Mucosa of descending colon (tissue), 3 donors: ENCODE results near the gene SLC35B3. TPM values are rescaled to one million over a fixed set of nuclear protein-coding genes. Genes with fewer than 3 reads are reported as not detected.
A peak's percentile ranks its signal among the peaks of the same experiment; 100 is the strongest.

Experiments used
- ATAC-seq: fragments of 200-7000 bp; cut with Tn5 transposase; one replicate; pipeline ENCODE4 v1.9.1; 2020; ENCODE audit warnings: mild to moderate bottlenecking, moderate library complexity
- DNase-seq, 3 donors: peaks; one replicate each; pipeline ENCODE4 v3.0.0-alpha.2; 2020
- H3K36me3 ChIP-seq: fragments of 200-600 bp; one replicate; pipeline ENCODE4 v1.8.0; 2021; ENCODE audit warnings: low read depth, mild to moderate bottlenecking
- H3K4me1 ChIP-seq: fragments of 200-600 bp; one replicate; pipeline ENCODE4 v1.8.0; 2021; ENCODE audit warnings: low read depth, mild to moderate bottlenecking
- H3K4me3 ChIP-seq: fragments of 200-600 bp; one replicate; pipeline ENCODE4 v1.8.0; 2021; ENCODE audit warnings: mild to moderate bottlenecking
- H3K9me3 ChIP-seq: fragments of 200-600 bp; one replicate; pipeline ENCODE4 v1.8.0; 2021; ENCODE audit warnings: mild to moderate bottlenecking
- intact Hi-C, 2 donors: fragments of 100-400 bp; cut with DNase I in 1 of 2; cut with micrococcal nuclease in 1 of 2; formaldehyde crosslinking; loops; one replicate each; pipeline versions ENCODE4 v1.11.0 to v1.11.1; 2022; cut with DNase I, micrococcal nuclease
- total RNA-seq, 3 donors: library from RNA; stranded (reverse); fragmentation: NEBNext Ultra II Directional in 2 of 3; extraction: Animal tissue kit (Norgen Biotek cat#: 25700) in 2 of 3; gene quantifications; one replicate each; pipeline versions ENCODE4 v1.2.1 to v1.2.4, GENCODE V29; 2021 to 2023
- TF ChIP-seq, protein P1 (sequence below): fragments of 200-600 bp; IDR thresholded peaks from one replicate; pipeline ENCODE4 v1.8.0; 2022; ENCODE audit warnings: antibody characterized with exemption, mild to moderate bottlenecking
- donor health status: DM: no; HTN: no; CAD: no; lungs with moderate emphysema.
- donor health status: DM: no; HTN: no; CAD: no.
- donor health status: DM: no; HTN: yes; CAD: no.

SLC35B3 gene
- total RNA-seq, 3 donors from 2014 or later, result 31.8 to 48.2 (median 38.7) TPM

GRCh38 chr6:8389036-8389818 lies 46.1 kb downstream of the SLC35B3 start:
- ATAC-seq (peak; percentile 64), DNase-seq (peak in 1 of 3 donors; percentile 49)
- peaks cover 7% of the 10 kb centered on the region for H3K4me1 ChIP-seq
- TF ChIP-seq, protein P1, sequence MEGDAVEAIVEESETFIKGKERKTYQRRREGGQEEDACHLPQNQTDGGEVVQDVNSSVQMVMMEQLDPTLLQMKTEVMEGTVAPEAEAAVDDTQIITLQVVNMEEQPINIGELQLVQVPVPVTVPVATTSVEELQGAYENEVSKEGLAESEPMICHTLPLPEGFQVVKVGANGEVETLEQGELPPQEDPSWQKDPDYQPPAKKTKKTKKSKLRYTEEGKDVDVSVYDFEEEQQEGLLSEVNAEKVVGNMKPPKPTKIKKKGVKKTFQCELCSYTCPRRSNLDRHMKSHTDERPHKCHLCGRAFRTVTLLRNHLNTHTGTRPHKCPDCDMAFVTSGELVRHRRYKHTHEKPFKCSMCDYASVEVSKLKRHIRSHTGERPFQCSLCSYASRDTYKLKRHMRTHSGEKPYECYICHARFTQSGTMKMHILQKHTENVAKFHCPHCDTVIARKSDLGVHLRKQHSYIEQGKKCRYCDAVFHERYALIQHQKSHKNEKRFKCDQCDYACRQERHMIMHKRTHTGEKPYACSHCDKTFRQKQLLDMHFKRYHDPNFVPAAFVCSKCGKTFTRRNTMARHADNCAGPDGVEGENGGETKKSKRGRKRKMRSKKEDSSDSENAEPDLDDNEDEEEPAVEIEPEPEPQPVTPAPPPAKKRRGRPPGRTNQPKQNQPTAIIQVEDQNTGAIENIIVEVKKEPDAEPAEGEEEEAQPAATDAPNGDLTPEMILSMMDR, result no peak
- H3K36me3 ChIP-seq, result no peaks in the 10 kb centered on the region
- intact Hi-C loops, result no loop called here
- no peaks in the 10 kb centered on the region for H3K9me3 ChIP-seq
- H3K4me3 ChIP-seq, result no peak overlapping the region

DNA sequence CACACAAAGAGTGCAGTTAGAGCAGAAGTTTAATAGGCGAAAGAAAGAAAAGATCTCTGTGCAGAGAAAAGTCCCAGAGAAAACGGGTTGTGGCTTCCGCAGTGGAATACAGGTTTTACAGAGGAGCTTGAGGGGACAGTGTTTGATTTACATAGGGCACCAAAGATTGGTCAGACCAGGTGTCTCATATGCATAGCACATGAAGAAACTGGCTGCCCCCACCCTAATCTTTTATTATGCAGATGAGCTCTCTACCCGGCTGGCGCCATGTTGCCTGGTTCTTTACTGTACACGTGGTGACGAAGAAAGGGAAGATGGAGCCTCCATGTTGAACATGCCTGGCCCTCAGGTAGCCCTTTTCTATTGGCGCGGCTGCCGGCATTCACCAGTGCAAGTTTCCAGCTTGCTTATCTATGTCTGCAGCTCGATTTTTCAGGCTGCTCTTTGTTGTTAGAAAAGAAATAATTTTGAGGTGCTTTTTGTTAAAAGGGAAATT lies 47.4 kb downstream of the SLC35B3 start:
- H3K4me1 ChIP-seq, result peaks cover 7% of the 10 kb centered on the region
- no peak for ATAC-seq
- no peak for DNase-seq
- intact Hi-C loops, result no loop called here
- H3K9me3 ChIP-seq, result no peaks in the 10 kb centered on the region
- TF ChIP-seq, protein P1, result no peak
- no peaks in the 10 kb centered on the region for H3K36me3 ChIP-seq
- no peak overlapping the region for H3K4me3 ChIP-seq

DNA sequence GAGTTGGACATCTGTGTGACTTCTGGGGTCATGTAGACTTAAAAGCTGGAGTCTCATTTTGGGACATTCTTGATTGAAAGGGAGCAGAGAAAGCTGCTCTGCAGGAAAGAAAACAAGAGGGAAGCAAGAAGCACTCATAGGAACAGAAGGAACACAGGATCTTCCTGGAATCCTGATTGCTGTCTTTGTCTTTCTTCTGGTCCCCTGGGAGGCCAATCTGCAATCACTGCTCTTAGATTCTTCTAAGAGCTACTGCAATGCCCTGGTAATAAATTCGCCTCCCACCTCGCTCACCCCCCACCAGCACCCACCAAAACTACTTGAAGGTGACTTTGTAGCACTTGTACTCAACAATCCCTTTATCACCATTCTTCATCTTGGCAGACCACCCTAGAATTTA lies 51.8 kb downstream of the SLC35B3 start:
- no peaks in the 10 kb centered on the region for H3K36me3 ChIP-seq
- DNase-seq, result no peak
- no peaks in the 10 kb centered on the region for H3K4me1 ChIP-seq
- no peaks in the 10 kb centered on the region for H3K9me3 ChIP-seq
- intact Hi-C loops, result no loop called here
- ATAC-seq, result no peak
- H3K4me3 ChIP-seq, result no peak overlapping the region
- TF ChIP-seq, protein P1, result no peak

- TF ChIP-seq, protein P1, result no peak
- intact Hi-C loops, result no loop called here
Measured at GRCh38 chr6:8382434-8382833, 52.9 kb downstream of the SLC35B3 start.

GRCh38 chr6:8375916-8376315 lies 59.4 kb downstream of the SLC35B3 start:
- TF ChIP-seq, protein P1, result no peak
- H3K9me3 ChIP-seq, result no peaks in the 10 kb centered on the region
- intact Hi-C loops, result no loop called here
- H3K36me3 ChIP-seq, result no peaks in the 10 kb centered on the region
- ATAC-seq, result peak; percentile 96
- DNase-seq, result peak in 1 of 3 donors; percentile 9
- H3K4me3 ChIP-seq, result no peak overlapping the region
- H3K4me1 ChIP-seq, result no peaks in the 10 kb centered on the region

More at GRCh38 chr6:8382434-8382833, 52.9 kb downstream of the SLC35B3 start:
- ATAC-seq, result no peak
- DNase-seq, result no peak
- Histone ChIP-seq H3K36me3 (no peaks in the 10 kb centered on the region), H3K9me3 (no peaks in the 10 kb centered on the region), H3K4me3 (no peak overlapping the region), H3K4me1 (no peaks in the 10 kb centered on the region)
